ENCODE measurements around the gene SIRPA.
"Not testable (repeated sequence)": the region's sequence is repeated elsewhere in the genome, so short reads cannot be mapped to it uniquely, and the experiment has no call there.

The SIRPA gene

GRCh38 chr20:1909097-1909496 lies 13.9 kb downstream of the SIRPA start:
- DNase-seq, result no peak

GRCh38 chr20:1911536-1911935 lies 16.3 kb downstream of the SIRPA start:
- no peak for DNase-seq

- no peak for DNase-seq
Observed at GRCh38 chr20:1912053-1912452, 16.8 kb downstream of the SIRPA start.

- DNase-seq, result no peak
Observed at GRCh38 chr20:1912646-1913045, 17.4 kb downstream of the SIRPA start.

GRCh38 chr20:1915233-1915632 lies 20.0 kb downstream of the SIRPA start:
- not testable (repeated sequence) for DNase-seq

- no peak for DNase-seq
Observed at GRCh38 chr20:1915725-1916124, 20.5 kb downstream of the SIRPA start.

- DNase-seq, result no peak
Observed at GRCh38 chr20:1917786-1918185, 22.6 kb downstream of the SIRPA start.

- DNase-seq, result no peak
Observed at GRCh38 chr20:1918491-1919165, 23.4 kb downstream of the SIRPA start.

- no peak for DNase-seq
Observed at GRCh38 chr20:1920252-1920651, 25.0 kb downstream of the SIRPA start.

GRCh38 chr20:1920826-1921225 lies 25.6 kb downstream of the SIRPA start:
- DNase-seq, result no peak

GRCh38 chr20:1921985-1922384 lies 26.8 kb downstream of the SIRPA start:
- not testable (repeated sequence) for DNase-seq

GRCh38 chr20:1922786-1923185 lies 27.6 kb downstream of the SIRPA start:
- no peak for DNase-seq

- no peak for DNase-seq
Observed at GRCh38 chr20:1924910-1925861, 30.0 kb downstream of the SIRPA start.

- DNase-seq, result no peak
Observed at GRCh38 chr20:1926237-1926636, 31.0 kb downstream of the SIRPA start.

- DNase-seq, result no peak
Observed at GRCh38 chr20:1927217-1927616, 32.0 kb downstream of the SIRPA start.

GRCh38 chr20:1928154-1928553 lies 32.9 kb downstream of the SIRPA start:
- DNase-seq, result no peak

- no peak for DNase-seq
Observed at GRCh38 chr20:1928782-1929181, 33.6 kb downstream of the SIRPA start.

- no peak for DNase-seq
Observed at GRCh38 chr20:1929460-1929859, 34.3 kb downstream of the SIRPA start.

GRCh38 chr20:1930165-1930564 lies 35.0 kb downstream of the SIRPA start:
- DNase-seq, result no peak

- no peak for DNase-seq
Observed at GRCh38 chr20:1931830-1932229, 36.6 kb downstream of the SIRPA start.

GRCh38 chr20:1932971-1933370 lies 37.8 kb downstream of the SIRPA start:
- DNase-seq, result no peak

- DNase-seq, result no peak
Observed at GRCh38 chr20:1933465-1933870, 38.3 kb downstream of the SIRPA start.

GRCh38 chr20:1934156-1934555 lies 38.9 kb downstream of the SIRPA start:
- no peak for DNase-seq

Data from COR-L47 (cell line).